Endothelial cell of umbilical vein (primary cell): ENCODE results near the gene DNAH3.

ENCODE experiments used
- CTCF ChIP-seq, 2 donors: IDR thresholded peaks; 1 replicate in 1 of 2; 2 replicates in 1 of 2; pipeline ENCODE4 v1.5.1; 2011; ENCODE audit warnings: low read length in 2 of 2, mild to moderate bottlenecking in 2 of 2, moderate library complexity in 2 of 2, control low read depth in 1 of 2, inconsistent platforms in 1 of 2, low read depth in 1 of 2; ENCODE audit not compliant: insufficient read depth in 1 of 2; ENCODE audit errors: extremely low read depth in 1 of 2
- EZH2 ChIP-seq: IDR thresholded peaks from 2 replicates; pipeline ENCODE4 v1.6.1; 2012; ENCODE audit warnings: borderline replicate concordance, low read depth, mild to moderate bottlenecking, moderate library complexity, low read length, inconsistent platforms; ENCODE audit not compliant: severe bottlenecking
- POLR2AphosphoS5 ChIP-seq: IDR thresholded peaks from 2 replicates; pipeline ENCODE4 v1.6.1; 2012; ENCODE audit warnings: low read depth, mild to moderate bottlenecking, control low read depth, low read length, moderate library complexity; ENCODE audit not compliant: insufficient read depth

- TF ChIP-seq CTCF (IDR thresholded peaks at IDR 0.05; ENCODE audit: extremely low read depth in 1 of 2, insufficient read depth in 1 of 2, low read depth in 1 of 2, low read length in 2 of 2) (no peak), EZH2 (no peak), POLR2AphosphoS5 (no peak)
These were observed 21.7 kb downstream of the DNAH3 start for GRCh38 chr16:21128991-21129390.
